HG03097 (cell line): ENCODE results near the gene CIP2A.

Source experiments
- ATAC-seq: cut with Tn5 transposase; IDR thresholded peaks from one replicate; pipeline ENCODE4 v1.9.1; 2021; ENCODE audit not compliant: unreplicated experiment, low FRiP score

CIP2A gene

DNA sequence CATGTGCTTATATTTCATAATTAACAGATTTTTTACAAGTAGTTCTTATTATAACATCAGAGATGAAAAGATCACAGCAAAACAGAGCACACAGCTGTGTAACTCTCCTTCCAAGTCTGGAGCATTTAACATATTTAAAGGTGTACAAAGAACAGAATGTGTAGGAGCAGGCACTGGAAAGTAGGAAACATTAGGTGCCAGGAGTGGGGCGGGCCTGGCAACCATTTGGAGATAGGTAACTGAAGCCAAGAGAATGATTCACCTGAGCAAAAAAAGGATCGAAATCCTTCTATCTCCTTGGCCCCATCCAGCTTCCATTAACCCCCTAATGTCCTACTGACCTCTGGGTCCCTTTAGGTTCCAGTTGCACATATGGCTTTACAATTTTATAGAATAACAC lies 76.6 kb downstream of the CIP2A start:
- ATAC-seq = no peak

DNA sequence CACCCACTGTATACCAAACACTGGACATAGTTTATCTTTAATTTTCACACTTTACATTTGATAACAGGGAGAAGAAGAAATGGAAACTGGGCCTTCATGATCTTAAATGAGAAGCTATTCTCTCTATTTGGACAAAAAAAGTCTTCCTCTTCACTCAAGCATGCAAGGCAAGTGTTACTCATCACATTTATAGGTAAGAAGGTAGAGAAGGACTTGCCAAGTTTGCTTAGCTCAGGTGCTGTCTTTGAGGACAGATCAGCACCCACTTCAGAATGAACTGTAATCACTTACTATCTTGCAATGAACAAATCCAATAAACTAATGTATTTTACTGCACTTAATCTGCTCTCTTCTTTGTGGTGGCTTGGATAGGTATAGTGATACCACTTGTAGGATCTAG lies 77.7 kb downstream of the CIP2A start:
- no peak for ATAC-seq

DNA sequence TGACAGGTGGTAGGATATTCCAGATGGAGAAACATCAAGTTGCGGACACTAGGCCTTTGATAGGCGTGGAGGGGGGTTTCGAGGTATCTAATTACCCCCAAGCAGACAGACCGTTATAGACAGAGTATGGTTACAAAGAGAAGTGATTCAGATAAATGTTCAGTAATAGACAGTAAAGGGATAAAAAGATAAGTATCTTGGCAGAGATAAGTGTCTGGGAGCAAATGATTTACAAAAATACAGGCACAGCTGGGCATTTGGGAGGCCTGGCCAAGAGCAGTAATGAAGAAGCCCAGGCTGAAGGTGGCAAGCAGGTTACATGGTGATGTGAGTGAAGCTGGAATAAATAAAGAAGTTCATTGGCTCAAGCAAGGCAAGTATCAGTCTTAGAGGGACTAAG lies 78.2 kb downstream of the CIP2A start:
- no peak for ATAC-seq

DNA sequence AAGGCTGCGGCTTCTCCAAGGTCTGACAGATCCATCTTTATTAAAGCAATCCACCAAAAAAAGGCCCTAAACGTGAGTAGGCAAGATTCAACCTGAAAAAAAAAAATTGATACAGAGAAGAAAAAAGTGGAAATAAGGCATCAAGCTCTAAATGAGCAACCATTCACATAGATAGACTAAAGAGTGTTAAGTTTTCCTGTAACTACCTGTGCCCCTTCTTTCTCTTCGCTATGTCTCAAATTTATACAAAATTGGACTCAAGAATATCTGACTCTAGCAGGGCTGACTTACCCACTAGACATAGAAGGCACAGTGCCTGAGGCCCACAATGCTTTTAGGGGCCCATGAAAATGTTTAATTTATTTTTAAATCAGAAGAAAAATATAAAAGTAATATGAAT lies 78.7 kb downstream of the CIP2A start, which contains the start of gene MYH15:
TSS of gene MYH15 (minus strand) at position 101 of the 400 bp plus-strand sequence. CDS start at position 35, 66 bp downstream.
- ATAC-seq = no peak

DNA sequence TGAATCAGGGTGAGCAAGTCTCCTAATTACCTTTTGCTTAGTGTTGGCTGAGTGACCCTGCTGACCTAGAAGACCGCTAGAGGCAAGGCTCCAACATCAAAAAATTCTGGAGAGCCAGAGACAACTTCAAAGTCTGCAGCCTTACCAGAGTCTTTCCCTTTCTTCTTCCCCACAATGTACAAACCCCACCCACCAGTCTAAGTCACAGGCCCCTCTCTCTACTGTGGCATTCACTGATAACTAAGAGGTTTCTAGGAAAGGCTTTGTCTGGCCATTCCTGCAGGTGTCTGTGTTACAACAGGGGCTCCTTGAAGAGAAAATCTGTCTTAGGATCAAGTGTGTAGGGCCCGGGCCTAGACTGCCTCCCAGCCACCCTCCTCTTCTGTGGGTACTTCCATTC lies 79.4 kb downstream of the CIP2A start:
- ATAC-seq = no peak

DNA sequence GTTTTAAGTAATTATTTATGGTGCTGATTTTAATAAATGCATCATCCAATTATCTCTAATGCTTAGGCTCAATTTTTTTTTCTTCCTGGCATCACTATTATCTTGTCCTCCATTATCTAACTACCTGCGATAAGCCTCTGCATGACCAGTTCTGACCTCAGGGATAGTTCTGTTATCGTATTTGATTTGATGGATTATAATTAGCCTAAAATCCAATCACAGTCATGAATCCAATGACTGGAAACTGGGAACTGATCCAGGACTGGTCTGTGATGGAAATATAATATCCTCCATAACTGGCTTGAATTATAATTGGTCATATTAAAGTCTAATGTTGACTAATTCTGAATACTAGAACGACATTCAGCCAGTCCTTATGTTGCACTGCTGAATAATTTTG lies 80.0 kb downstream of the CIP2A start:
- no peak for ATAC-seq

DNA sequence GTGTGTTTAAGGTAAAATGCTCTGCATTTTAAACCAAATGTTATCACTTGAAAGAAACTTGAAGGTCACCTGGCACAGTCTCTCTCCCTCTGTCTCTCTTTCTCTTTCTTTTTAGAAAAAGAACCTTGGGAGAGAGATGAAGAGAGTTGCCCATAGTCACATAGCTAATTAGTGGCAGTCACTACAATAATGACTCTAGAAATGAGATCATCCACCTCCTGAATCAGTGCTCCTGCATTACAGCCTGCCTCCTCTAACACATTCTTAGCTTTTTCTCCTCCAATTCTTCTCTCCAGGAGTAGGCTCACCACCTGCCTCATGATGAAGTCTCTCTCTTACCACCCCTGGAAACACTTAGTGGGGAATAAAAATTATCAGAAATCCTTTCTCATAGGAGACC lies 81.3 kb downstream of the CIP2A start:
- no peak for ATAC-seq

DNA sequence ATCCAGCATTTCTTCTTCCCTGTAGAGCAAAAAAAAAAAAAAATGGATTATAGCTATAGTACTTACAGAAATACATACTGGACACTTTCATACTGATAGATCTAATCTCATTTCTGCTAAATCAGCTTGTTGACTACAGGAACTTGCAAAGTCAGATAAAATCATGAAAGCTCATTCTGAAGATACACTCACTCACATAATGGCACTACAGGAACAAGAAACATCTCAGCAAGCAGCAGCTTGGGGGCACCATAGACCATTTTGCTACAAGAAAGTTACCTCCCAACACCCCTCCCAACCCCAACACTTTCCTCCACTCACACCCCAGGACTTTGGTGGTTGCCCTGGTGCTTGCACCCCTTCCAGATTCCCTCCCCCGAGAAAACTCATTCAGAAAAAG lies 83.4 kb downstream of the CIP2A start:
- no peak for ATAC-seq

DNA sequence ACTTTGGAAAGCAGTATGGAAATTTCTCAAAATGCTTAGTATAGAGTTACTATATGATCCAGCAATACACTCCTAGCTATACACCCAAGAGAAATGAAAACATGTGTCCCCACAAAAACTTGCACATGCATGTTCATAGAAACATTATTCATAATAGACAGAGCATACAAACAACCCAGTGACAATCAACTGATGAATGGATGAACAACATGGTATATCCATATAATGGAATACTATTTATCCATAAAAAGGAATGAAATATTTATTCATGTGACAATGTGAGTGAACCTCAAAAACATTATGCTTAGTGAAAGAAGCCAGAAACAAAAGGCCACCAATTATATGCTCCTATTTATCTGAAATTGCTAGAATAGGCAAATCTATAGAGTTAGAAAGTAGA lies 85.5 kb downstream of the CIP2A start:
- no peak for ATAC-seq

DNA sequence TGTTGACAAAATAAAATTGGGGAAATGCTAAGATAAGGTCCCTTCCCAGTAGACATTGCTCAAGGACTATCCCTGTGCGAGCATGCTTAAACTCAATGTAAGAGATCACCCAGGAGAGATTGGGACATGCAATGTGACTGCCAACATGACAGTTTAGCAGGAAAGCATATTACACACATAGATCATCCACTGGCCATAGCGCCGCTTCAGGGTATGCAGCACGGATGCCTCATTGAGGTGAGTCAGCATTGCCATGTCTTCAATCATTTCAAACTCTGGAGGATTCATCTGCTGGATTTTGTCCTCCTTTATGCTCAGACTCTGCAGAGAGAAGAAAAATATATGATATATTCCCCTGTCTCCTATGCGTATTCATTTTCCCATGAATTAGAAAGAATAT lies 87.7 kb downstream of the CIP2A start:
- no peak for ATAC-seq

DNA sequence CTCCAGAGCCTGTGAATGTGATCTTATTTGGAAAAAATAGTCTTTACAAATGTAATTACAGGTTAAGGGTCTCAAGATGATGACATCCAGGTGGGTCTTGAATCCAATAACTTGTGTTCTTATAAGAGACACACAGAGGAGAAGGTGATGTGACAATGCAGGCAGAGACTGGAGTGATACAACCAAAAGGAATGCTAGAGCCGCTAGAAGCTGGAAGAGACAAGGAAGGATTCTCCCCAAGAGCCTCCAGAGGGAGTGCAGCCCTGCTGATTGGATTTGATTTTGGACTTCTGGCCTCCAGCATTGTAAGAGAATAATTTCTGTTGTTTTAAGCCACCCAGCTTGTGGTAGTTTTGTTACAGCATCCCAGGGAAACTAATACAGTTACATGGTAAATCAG lies 88.5 kb downstream of the CIP2A start:
- ATAC-seq = no peak
